Caco-2 (cell line): ENCODE measurements around the gene WWTR1. TPM values are rescaled to one million over a fixed set of nuclear protein-coding genes. Genes with fewer than 3 reads are reported as not detected.
A peak's percentile ranks its signal among the peaks of the same experiment; 100 is the strongest.

Experiments used
- BruUV-seq: library from RNA; stranded (reverse); fragments of 400-500 nt; replicated peaks from 2 replicates; lab custom pipeline; 2021; lab: Mats Ljungman, UMichigan
- CTCF ChIA-PET: fragments of 300-600 bp; sonication (Branson Sonifier 250); formaldehyde crosslinking; loops from one replicate; lab custom pipeline; 2022; ENCODE audit warnings: antibody characterized with exemption; lab: Charles Lee
- POLR2A ChIA-PET: fragments of 300-600 bp; sonication (Branson Sonifier 250); formaldehyde crosslinking; loops from one replicate; lab custom pipeline; 2022; ENCODE audit warnings: antibody characterized with exemption; lab: Charles Lee
- DNase-seq, 2 experiments: peaks; one replicate each; pipeline versions ENCODE4 v3.0.0 to v3.0.0-alpha.2; 2020 to 2022
- H3K27me3 ChIP-seq: replicated peaks from 2 replicates; pipeline ENCODE4 v1.6.0; 2011; ENCODE audit warnings: low read length; ENCODE audit not compliant: control insufficient read depth, insufficient read depth
- H3K36me3 ChIP-seq: 2 replicates; pipeline ENCODE4 v1.5.1; 2011; ENCODE audit warnings: low read length; ENCODE audit not compliant: control insufficient read depth, insufficient read depth
- H3K4me1 ChIP-seq: fragments of 250-450 bp; sonication (Bioruptor Pico); 2 replicates; pipeline ENCODE4 v1.5.1; 2020; ENCODE audit warnings: mild to moderate bottlenecking
- H3K4me3 ChIP-seq: 2 replicates; pipeline ENCODE4 v1.5.1; 2011; ENCODE audit warnings: low read depth, mild to moderate bottlenecking, control low read depth, low read length
- H3K9me3 ChIP-seq: fragments of 250-450 bp; sonication (Bioruptor Pico); 2 replicates; pipeline ENCODE4 v1.5.1; 2020; ENCODE audit warnings: mild to moderate bottlenecking, moderate library complexity
- H3K27ac Mint-ChIP-seq: one replicate; pipeline ENCODE4 v1.8.0; 2022; ENCODE audit warnings: mixed read lengths; ENCODE audit not compliant: unreplicated experiment
- H3K27me3 Mint-ChIP-seq: one replicate; pipeline ENCODE4 v1.8.0; 2022; ENCODE audit warnings: mixed read lengths; ENCODE audit not compliant: insufficient read depth, unreplicated experiment
- H3K36me3 Mint-ChIP-seq: one replicate; pipeline ENCODE4 v1.8.0; 2022; ENCODE audit warnings: mild to moderate bottlenecking, mixed read lengths; ENCODE audit not compliant: insufficient read depth, unreplicated experiment
- H3K4me1 Mint-ChIP-seq: one replicate; pipeline ENCODE4 v1.8.0; 2022; ENCODE audit warnings: low read depth, mixed read lengths; ENCODE audit not compliant: unreplicated experiment
- H3K4me3 Mint-ChIP-seq: one replicate; pipeline ENCODE4 v1.8.0; 2022; ENCODE audit warnings: mild to moderate bottlenecking, moderate library complexity, mixed read lengths; ENCODE audit not compliant: unreplicated experiment
- H3K9me3 Mint-ChIP-seq: one replicate; pipeline ENCODE4 v1.8.0; 2022; ENCODE audit warnings: mixed read lengths; ENCODE audit not compliant: unreplicated experiment
- CTCF ChIP-seq, 2 experiments: fragments of 200-600 bp in 1 of 2; IDR thresholded peaks; 1 replicate in 1 of 2; 2 replicates in 1 of 2; pipeline versions ENCODE4 v1.5.1 to v1.8.0; 2011 to 2022; ENCODE audit warnings: antibody characterized with exemption in 1 of 2, control low read depth in 1 of 2, inconsistent platforms in 1 of 2, low read depth in 1 of 2, low read length in 1 of 2, mild to moderate bottlenecking in 1 of 2, moderate library complexity in 1 of 2; ENCODE audit not compliant: insufficient read depth in 1 of 2, severe bottlenecking in 1 of 2, unreplicated experiment in 1 of 2
- intact Hi-C: fragments of 100-400 bp; cut with micrococcal nuclease; formaldehyde crosslinking; loops from one replicate; pipeline ENCODE4 v1.10.0; 2022; ENCODE audit not compliant: unreplicated experiment
- total RNA-seq: library from RNA; stranded (reverse); gene quantifications from 2 replicates; pipeline ENCODE4 v1.2.3, GENCODE V29; 2022

Gene WWTR1
- total RNA-seq, 1 experiment from 2014 or later: 16.2 TPM

- H3K4me1 ChIP-seq: peaks cover 6% of the 10 kb centered on the region
- no peaks in the 10 kb centered on the region; the same call in 1 of the 2 replicates for H3K27me3 ChIP-seq
- TF ChIP-seq CTCF (IDR thresholded peaks at IDR 0.05; ENCODE audit: insufficient read depth in 1 of 2, low read depth in 1 of 2, low read length in 1 of 2, severe bottlenecking in 1 of 2, unreplicated experiment in 1 of 2): no peak
- Mint-ChIP-seq H3K9me3 (no peaks in the 10 kb centered on the region), H3K4me3 (peak overlapping the region; percentile 78), H3K27me3 (no peaks in the 10 kb centered on the region), H3K4me1 (peaks cover 7% of the 10 kb centered on the region), H3K27ac (peak overlapping the region; percentile 87), H3K36me3 (peaks cover 12% of the 10 kb centered on the region)
- BruUV-seq: TSS peak; percentile 15
- no peak overlapping the region for H3K4me3 ChIP-seq
- peaks cover 1% of the 10 kb centered on the region; the same call in 1 of the 2 replicates for H3K36me3 ChIP-seq
- intact Hi-C loops: loop anchor here (5.0 kb wide), 1 partner anchor 124 kb away; no protein-coding TSS in a partner anchor
- no peak for DNase-seq
- H3K9me3 ChIP-seq: no peaks in the 10 kb centered on the region
- POLR2A ChIA-PET: no interaction called here
- CTCF ChIA-PET: no interaction called here
Measured at GRCh38 chr3:149655826-149656574, 1.8 kb downstream of the WWTR1 start.

GRCh38 chr3:149654188-149654601 is 3.6 kb downstream of the WWTR1 start:
- peaks cover 1% of the 10 kb centered on the region; the same call in 1 of the 2 replicates for H3K36me3 ChIP-seq
- no peaks in the 10 kb centered on the region; the same call in 1 of the 2 replicates for H3K27me3 ChIP-seq
- H3K4me3 ChIP-seq: no peak overlapping the region
- H3K27ac Mint-ChIP-seq: peak overlapping the region; percentile 32
- ChIA-PET POLR2A (interaction anchor here (0.5 kb wide), 1 partner anchor 50 kb away, joined by 4 read pairs; no protein-coding TSS in a partner anchor), CTCF (no interaction called here)
- no peaks in the 10 kb centered on the region for H3K9me3 Mint-ChIP-seq
- H3K36me3 Mint-ChIP-seq: peaks cover 12% of the 10 kb centered on the region
- intact Hi-C loops: no loop called here
- H3K4me1 Mint-ChIP-seq: peaks cover 7% of the 10 kb centered on the region
- no peaks in the 10 kb centered on the region for H3K27me3 Mint-ChIP-seq
- no peak for DNase-seq
- peaks cover 5% of the 10 kb centered on the region for H3K4me1 ChIP-seq
- no peak overlapping the region for H3K4me3 Mint-ChIP-seq
- BruUV-seq: no TSS peak
- no peaks in the 10 kb centered on the region for H3K9me3 ChIP-seq
- TF ChIP-seq CTCF (IDR thresholded peaks at IDR 0.05; ENCODE audit: insufficient read depth in 1 of 2, low read depth in 1 of 2, low read length in 1 of 2, severe bottlenecking in 1 of 2, unreplicated experiment in 1 of 2): no peak

GRCh38 chr3:149653564-149653963 is 4.3 kb downstream of the WWTR1 start:
- Mint-ChIP-seq H3K36me3 (peaks cover 12% of the 10 kb centered on the region), H3K27me3 (no peaks in the 10 kb centered on the region), H3K27ac (no peak overlapping the region), H3K4me1 (peaks cover 7% of the 10 kb centered on the region), H3K4me3 (no peak overlapping the region), H3K9me3 (no peaks in the 10 kb centered on the region)
- Histone ChIP-seq H3K4me1 (no peaks in the 10 kb centered on the region; the same call in 1 of the 2 replicates), H3K27me3 (no peaks in the 10 kb centered on the region; the same call in 1 of the 2 replicates), H3K36me3 (peaks cover 1% of the 10 kb centered on the region; the same call in 1 of the 2 replicates), H3K4me3 (no peak overlapping the region), H3K9me3 (no peaks in the 10 kb centered on the region)
- TF ChIP-seq CTCF (IDR thresholded peaks at IDR 0.05; ENCODE audit: insufficient read depth in 1 of 2, low read depth in 1 of 2, low read length in 1 of 2, severe bottlenecking in 1 of 2, unreplicated experiment in 1 of 2): no peak
- no TSS peak for BruUV-seq
- intact Hi-C loops: no loop called here
- ChIA-PET POLR2A (no interaction called here), CTCF (no interaction called here)
- DNase-seq: no peak
